HG02870 (cell line): Measurements from ENCODE around the gene PRDM7.
A peak's percentile ranks its signal among the peaks of the same experiment; 100 is the strongest.
"Not testable (repeated sequence)": the region's sequence is repeated elsewhere in the genome, so short reads cannot be mapped to it uniquely, and the experiment has no call there.

ENCODE experiments used
- ATAC-seq: cut with Tn5 transposase; IDR thresholded peaks from one replicate; pipeline ENCODE4 v1.9.1; 2021; ENCODE audit warnings: mild to moderate bottlenecking, moderate library complexity; ENCODE audit not compliant: unreplicated experiment

Gene PRDM7

DNA sequence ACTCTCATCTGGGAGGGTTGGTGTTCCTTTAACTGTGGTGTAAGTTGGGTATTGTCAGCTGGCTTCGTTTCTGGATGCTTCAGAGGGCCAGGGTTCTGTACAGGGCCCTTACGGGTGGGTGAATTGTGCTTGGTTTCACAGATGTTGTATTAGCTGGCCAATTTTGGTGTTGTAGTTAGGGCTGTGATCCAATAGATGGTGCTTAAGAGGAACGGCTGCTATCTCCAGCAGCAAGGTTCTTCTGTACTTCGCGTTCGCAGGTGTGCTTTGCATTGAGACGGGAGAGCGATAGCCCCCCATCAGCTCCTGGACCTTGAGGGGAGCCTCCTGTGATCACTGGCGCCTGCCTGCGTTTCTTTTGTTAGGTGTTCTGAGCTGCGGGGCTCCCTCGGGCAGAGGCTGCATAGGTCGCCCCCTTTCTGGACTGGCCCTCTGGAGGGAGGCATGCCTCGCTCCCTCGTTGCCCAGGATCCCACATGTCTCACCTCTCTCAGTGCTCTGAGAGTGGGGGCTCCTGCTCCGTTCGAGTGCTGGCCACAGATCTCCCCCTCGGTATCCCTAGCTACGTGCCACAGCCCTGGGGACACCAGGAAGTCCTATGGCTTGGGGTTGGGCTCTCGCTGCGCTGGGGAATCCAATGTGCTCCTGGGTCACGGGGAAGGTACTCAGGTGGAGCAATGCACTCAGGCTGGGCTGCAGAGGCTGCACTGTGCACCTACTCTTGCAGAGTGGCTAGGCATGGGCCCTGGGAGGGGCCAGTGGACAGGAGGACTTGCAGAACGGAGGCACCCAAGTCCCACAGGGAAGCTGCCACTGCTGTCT is 837 bp upstream of the PRDM7 start:
- ATAC-seq: peak; percentile 31

DNA sequence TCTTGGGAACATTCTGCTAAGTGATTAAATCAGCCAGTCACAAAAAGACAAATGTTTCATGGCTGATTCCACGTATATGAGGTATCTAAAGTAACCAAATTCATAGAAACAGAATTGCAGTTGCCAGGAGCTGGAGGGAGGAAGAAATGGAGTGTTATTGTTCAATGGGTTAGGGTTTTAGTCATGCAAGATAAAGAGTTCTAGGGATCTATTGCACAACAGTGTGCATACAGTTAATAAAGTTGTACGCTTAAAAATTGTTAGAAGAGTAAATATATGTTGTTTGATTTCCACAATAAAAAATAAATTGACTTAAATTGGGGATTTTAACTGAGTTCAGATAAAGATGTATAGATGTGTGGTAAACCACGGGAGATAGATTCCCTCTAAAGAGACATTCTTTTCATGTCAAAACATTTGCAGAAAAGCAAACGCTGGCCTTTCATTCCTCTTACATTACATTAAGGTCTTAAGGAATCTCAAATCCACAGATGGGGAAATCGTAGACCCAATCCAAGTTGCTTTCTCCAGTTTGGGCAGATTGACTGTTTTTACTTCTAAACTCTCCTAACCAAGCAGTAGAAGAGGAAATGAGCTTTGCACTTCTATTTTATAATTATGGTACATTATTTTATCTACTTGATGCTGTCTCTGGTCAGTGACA is 4.6 kb downstream of the PRDM7 start:
- ATAC-seq: no peak

DNA sequence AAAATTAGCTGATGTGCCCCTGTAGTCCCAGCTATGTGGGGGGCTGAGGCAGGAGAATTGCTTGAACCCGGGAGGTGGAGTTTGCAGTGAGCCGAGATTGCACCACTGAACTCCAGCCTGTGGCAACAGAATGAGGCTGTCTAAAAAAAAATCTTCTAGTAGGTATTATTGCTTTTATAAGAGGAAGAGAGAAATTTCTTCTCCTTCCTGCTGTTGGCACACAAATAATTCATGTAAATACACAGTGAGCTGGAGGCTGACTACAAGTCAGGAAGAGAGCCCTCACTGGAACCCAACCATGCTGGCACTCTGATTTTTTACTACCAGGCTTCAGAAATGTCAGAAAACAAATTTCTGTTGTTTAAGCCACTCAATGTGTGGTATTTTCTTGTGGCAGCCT is 6.7 kb downstream of the PRDM7 start:
- ATAC-seq: no peak

DNA sequence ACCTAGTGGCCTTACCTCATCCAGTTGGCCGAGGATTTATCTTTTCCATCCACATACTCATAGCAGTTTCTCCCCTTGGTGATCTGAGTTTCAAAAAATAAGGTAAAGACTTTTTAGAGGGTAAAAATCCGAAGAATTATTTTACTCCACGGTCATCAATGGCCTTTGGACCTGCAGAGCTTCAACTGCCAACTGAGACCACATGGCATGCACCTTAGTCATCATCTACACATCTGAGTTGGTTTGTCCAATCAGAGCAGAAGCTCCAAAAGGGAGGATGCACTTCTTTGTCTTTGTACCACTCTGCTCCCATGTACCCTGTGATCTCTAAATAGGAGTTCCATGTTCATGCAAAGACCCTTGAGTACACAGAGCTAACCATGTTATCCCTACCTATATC is 15.7 kb downstream of the PRDM7 start:
- ATAC-seq: no peak

DNA sequence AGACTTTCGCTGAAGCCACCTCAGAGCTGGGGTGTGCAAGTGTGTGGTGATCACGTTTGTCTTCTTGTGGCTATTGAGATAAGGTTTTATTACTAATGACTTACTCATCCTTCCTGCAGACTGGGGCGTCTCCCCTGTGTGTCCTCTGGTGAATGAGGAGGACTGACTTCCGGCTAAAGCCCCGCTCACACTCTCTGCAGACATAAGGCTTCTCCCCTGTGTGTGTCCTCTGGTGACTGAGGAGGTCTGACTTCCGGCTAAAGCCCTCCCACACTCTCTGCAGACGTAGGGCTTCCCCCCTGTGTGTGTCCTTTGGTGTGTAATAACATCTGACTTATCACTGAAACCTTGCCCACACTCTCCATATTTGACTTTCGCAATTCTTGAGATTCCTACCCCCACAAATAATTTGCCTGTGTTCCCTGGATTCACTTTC is 19.4 kb downstream of the PRDM7 start:
- no peak for ATAC-seq

DNA sequence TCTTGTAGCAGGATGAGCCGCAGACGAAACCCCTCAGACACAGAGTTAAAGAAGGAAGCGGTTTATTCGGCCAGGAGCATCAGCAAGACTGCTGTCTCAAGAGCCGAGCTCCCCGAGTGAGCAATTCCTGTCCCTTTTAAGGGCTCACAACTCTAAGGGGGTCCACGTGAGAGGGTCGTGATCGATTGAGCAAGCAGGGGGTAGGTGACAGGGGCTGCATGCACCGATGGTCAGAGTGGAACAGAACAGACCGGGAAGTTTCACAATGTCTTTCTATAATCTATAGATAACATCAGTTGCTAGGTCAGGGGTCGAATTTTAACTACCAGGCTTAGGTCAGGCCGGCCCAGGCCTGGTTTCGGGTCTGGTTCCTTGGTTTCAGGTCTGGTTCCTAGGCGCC is 20.6 kb downstream of the PRDM7 start:
- not testable (repeated sequence) for ATAC-seq

DNA sequence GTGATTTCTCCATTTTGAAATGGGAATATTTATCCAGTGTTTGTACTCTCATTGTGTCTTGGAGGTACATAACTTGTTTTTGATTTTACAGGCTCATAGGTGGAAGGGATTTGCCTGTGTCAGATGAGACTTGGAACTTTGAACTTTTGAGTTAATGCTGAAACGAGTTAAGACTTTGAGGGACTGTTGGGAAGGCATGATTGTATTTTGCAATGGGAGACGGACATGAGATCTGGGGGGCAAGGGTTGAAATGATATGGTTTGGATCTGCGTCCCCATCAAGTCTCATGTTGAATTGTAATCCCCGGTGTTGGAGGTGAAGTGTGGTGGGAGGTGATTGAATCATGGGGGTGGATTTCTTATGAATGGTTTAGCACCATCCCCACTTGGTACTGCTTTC is 21.8 kb downstream of the PRDM7 start:
- ATAC-seq: no peak

DNA sequence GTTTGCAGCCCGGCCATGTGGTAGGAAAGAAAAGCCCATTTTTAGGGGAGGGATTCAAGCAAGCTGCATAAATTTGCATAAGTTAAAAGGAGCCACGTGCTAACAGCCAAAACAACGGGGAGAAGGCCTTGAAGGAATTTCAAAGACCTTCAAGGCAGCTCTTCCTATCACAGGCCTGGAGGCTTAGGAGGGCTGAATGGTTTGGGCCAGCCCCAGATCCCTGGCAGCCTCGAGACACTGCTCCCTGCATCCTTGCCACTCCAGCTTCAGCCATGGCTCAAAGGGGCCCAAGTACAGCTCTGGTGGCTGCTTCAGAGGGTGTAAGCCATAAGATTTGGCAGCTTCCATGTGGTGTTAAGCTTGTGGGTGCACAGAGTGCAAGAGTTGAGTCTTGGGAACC is 22.6 kb downstream of the PRDM7 start:
- ATAC-seq: no peak

DNA sequence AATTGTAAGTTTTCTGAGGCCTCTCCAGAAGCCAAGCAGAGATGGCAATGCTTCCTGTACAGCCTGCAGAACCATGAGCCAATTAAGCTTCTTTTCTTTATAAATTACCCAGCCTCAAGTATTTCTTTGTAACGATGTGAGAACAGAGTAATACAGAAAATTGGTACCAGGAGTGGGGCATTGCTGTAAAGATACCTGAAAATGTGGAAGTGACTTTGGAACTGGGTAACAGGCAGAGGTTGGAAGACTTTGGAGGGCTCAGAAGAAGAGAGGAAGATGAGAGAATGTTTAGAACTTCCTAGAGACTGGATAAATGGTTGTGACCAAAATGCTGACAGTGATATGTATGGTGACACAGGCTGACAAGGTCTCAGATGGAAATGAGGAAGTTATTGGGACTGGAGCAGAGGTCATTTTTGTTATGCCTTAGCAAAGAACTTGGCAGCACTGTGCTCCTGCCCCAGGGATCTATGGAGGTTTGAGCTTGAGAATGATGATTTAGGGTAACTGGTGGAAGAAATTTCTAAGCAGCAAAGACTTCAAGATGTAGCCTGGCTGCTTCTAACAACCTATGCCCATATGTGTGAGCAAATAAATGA is 23.1 kb downstream of the PRDM7 start:
- no peak for ATAC-seq

DNA sequence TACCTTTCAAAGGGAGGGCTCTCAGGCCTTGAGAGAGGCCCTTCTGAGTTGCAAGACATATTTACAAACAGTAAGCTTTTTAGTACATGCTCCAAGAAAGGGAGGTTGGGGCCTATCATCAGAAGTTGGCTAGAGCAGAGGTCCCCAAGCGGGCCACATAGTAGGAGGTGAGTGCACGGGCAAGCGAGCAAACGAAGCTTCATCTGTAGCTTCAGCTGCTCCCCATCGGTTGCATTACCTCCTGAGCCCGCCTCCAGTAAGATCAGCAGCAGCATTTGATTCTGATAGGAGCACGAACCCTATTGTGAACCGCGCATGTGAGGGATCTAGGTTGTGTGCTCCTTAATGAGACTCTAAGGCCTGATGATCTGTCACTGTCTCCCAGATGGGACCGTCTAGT is 26.2 kb downstream of the PRDM7 start:
- no peak for ATAC-seq

DNA sequence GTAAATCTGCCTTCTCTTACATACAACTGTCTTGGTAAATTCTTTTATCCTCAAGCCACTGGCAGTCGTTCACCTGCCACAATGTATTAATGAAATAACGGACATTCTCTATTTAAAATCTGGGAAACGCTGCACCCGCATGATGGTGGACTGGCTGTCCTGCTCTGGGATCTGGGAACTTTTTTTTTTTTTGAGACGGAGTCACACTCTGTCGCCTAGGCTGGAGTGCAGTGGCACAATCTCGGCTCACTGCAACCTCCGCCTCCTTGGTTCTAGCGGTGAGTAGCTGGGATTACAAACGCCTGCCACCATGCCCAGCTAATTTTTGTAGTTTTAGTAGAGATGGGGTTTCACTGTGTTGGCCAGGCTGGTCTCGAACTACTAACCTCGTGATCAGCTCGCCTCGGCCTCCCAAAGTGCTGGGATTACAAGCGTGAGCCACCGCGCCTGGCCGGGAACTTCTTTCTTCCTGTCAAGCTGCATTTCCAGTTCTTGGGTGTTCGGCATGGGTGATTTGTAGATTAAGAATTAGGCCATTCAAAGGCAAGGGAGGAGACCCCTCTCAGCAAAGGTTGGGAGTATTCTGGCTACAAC is 28.3 kb downstream of the PRDM7 start:
- ATAC-seq: no peak

DNA sequence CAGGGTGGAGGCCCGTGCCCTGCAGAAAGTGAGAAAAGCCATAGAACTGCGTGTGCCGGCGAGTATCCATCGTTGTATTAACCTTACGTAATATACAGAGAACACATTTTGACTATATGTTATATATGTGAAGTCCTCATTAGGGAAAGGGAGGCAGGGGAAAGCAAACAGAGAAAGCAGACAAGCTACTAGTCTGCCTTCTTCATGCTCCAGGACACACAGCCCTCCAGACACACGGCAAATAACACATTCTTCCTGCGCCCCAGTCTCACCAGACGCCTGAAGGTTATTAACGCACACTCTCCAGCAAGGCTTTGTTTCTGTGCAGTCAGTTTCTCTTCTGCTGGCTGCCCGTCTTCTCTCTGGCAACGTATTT is 28.8 kb downstream of the PRDM7 start:
- ATAC-seq: no peak

- no peak for ATAC-seq
These were observed 29.3 kb downstream of the PRDM7 start for GRCh38 chr16:90047714-90048346.

DNA sequence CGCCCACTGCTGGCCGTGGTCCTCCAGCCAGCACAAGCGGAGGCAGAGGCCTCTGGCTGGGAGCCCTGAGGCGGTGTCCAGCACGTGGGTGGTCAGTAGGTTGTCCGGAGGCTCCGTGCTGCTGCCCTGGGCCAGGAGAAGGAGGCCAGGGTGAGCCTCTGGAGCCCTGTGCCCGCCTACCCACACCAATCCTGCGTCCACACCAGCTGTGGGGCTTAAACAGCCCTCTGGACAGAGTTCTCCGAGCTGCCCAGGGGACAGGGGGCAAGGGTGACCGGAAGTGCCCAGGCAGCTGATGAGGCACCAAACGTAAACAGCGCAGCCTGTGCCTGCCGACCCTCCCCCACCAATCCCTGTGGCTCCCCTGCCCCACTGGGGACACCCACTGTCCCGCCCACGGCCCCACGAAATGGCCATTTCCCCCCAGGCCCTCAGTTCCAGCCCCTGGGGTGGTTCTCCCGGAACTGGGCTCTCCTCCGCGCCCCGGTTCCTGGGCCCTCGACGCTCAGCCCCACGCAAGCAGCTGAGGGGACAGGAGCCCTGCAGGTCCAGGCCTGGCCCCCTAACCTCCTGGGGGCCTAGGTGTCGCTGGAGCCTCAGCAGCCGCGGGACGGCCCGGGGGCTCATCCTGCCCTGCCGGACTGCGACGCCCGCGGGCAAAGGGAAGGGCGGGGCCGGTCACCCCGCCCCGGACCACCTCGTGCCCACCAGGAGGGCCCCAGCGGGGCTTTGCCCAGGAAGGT is 30.0 kb downstream of the PRDM7 start:
- no peak for ATAC-seq

DNA sequence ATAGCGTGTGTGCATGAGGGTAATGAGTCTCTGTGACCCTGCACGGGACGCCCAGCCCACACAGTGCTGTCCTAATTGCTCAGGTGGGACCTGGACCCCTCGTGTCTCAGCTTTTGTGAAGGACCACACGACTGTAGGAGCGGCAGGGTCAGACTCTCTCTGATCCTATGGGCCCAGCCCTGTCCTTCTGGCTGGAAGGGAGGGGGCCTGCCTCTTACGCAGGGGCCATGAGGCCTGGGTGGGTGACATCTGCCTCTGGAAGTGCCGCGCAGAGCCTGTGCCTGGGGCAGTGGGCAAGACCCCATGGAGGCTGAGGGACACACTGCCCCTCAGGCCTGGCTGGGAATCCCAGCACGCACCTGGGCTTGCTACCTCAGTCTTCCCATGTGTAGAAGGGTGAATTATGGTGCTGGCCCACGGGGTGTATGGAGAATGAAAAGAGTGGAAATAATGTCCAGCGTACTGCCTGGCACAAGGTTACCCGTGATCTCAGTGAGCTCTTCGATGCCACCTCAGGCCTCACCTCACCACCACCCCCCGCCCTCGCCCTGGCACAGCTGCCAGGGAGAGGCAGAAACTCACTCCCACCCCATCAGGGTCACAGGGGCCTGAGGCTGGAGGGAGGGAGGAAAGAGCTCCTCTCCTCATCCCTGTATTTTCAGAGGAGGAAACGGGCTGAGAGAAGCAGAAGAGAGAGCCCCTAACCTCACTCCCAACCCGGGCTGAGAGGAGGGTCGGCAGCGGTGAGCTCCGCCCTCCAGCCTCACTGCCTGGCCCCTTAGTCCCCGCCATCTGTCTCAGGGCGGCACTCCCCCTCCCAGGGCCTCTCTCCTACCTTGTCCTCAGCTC is 30.8 kb downstream of the PRDM7 start:
- no peak for ATAC-seq

DNA sequence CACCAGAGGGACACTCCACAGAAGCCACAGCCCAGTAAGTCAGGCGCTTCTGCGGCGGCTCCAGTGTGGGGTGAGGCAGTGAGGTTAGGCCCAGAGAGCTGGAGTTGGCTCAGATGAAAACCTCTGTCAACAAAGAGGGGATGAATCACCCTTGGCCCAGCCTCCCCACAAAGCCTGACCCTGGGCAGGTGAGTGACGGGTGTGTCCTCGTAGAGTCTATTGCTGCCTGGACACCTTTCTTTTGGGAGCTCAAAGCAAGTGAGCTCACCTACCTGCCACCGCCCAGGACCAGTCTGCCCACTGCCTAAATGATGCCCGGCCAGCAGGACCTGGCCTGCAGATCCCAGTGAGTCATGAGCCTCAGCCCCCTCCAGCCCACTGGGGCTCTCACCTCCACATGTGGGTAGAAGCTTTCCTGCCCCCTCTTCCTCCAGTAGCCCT is 33.0 kb downstream of the PRDM7 start:
- ATAC-seq: no peak

DNA sequence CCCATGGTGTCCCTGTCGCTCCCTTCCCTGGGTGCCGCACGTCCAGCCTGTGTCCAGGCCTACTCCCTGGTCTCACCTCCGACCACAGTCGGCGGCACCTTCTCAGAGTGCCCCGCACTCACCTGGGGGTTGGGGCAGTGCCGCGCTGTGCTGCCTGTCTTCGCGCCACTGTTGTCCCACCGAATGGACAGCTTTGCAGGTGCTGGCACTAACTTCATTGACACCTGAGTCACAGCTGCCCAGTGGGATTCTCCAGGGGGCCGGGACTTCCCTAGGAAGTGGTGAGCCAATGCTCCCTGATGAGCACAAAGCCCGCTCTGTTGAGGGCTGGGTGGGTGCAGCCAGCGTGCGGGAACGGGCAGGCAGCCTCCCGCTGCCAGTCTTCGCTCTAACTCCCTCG is 33.6 kb downstream of the PRDM7 start:
- no peak for ATAC-seq

- ATAC-seq: no peak
These were observed 34.1 kb downstream of the PRDM7 start for GRCh38 chr16:90042946-90043514.

DNA sequence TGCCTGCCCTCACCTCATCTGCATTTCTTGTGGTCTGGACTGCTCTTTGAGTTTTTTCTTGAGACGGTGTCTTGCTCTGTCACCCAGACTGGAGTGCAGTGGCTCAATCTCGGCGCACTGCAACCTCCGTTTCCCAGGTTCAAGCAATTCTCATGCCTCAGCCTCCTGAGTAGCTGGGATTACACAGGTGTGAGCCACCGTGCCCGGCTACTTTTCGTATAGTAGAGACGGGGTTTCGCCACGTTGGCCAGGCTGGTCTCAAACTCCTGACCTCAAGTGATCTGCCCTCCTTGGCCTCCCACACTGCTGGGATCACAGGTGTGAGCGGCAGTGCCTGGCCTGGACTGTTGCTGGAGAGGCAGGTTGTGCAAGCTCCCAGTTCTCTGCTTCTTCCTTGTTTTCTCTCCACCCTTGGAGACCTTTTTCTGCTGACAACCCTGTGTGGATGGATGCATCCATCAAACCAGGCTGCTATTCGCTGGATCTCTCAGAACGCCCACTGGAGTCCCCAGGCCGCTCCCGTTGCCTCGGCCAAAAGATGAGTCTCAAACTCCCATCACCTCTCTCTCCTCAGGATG is 35.1 kb downstream of the PRDM7 start:
- no peak for ATAC-seq
